ENCODE data around the gene VASP. TPM values are rescaled to one million over a fixed set of nuclear protein-coding genes. Genes with fewer than 3 reads are reported as not detected.

Gene VASP
- total RNA-seq, 1 experiment from 2014 or later, result 152 TPM

- no peak overlapping the region for H3K9ac ChIP-seq (ENCODE audit: low read length)
- peaks cover 29 to 42% of the 10 kb centered on the region in 2 experiments; a peak in 3 of 4 replicates for H3K4me1 ChIP-seq (ENCODE audit: control insufficient read depth in 1 of 2, insufficient read depth in 2 of 2, low read length in 2 of 2)
- ATAC-seq (no peak), DNase-seq (ENCODE audit: low read depth, low spot score) (no peak)
- no peak overlapping the region for H3K4me2 ChIP-seq (ENCODE audit: low read length)
- intact Hi-C loops (cut with micrococcal nuclease), result no loop called here
- no peaks in the 10 kb centered on the region for H3K9me3 ChIP-seq (ENCODE audit: control insufficient read depth in 1 of 2, insufficient read depth in 1 of 2, low read depth in 1 of 2, low read length in 2 of 2)
- no peaks in the 10 kb centered on the region for H3K27me3 ChIP-seq (ENCODE audit: insufficient read depth, low read length)
- H2AFZ ChIP-seq (ENCODE audit: low read depth, low read length, poor library complexity, severe bottlenecking), result no peak overlapping the region
- H4K20me1 ChIP-seq (ENCODE audit: insufficient read depth), result no peaks in the 10 kb centered on the region
- H3K4me3 ChIP-seq (replicated peaks in 1 of 2; ENCODE audit: low read depth in 1 of 2, low read length in 2 of 2), result no peak overlapping the region
- POLR2A ChIA-PET, result no interaction called here
- no peaks in the 10 kb centered on the region for H3K36me3 ChIP-seq (ENCODE audit: control insufficient read depth in 1 of 2, insufficient read depth in 2 of 2, low read length in 2 of 2)
- TF ChIP-seq SP1 (IDR thresholded peaks at IDR 0.05; ENCODE audit: low read depth), result no peak
- no peak for TF ChIP-seq FOSL1 (IDR thresholded peaks at IDR 0.05; ENCODE audit: low read depth)
- no peak for TF ChIP-seq CEBPB (IDR thresholded peaks at IDR 0.05; ENCODE audit: low read depth)
- no peak for TF ChIP-seq YY1 (IDR thresholded peaks at IDR 0.05; ENCODE audit: extremely low read depth, insufficient replicate concordance, low read depth, low read length)
- TF ChIP-seq ELF1 (IDR thresholded peaks at IDR 0.05; ENCODE audit: borderline replicate concordance, low read depth), result no peak
- no peak for TF ChIP-seq ZNF274 (IDR thresholded peaks at IDR 0.05; ENCODE audit: low read depth, low read length)
- TF ChIP-seq SRF (IDR thresholded peaks at IDR 0.05; ENCODE audit: low read depth), result no peak
- TF ChIP-seq EZH2 (IDR thresholded peaks at IDR 0.05), result no peak
- no peak for TF ChIP-seq RAD21 (IDR thresholded peaks at IDR 0.05; ENCODE audit: low read depth)
- TF ChIP-seq CBX3 (IDR thresholded peaks at IDR 0.05; ENCODE audit: low read depth), result no peak
- no peak for TF ChIP-seq CTCF (IDR thresholded peaks at IDR 0.05 in 2 of 3, conservative IDR thresholded peaks at IDR 0.05 in 1 of 3; ENCODE audit: borderline replicate concordance in 1 of 3, insufficient read depth in 1 of 3, low read depth in 2 of 3, low read length in 2 of 3)
- TF ChIP-seq, protein P1, sequence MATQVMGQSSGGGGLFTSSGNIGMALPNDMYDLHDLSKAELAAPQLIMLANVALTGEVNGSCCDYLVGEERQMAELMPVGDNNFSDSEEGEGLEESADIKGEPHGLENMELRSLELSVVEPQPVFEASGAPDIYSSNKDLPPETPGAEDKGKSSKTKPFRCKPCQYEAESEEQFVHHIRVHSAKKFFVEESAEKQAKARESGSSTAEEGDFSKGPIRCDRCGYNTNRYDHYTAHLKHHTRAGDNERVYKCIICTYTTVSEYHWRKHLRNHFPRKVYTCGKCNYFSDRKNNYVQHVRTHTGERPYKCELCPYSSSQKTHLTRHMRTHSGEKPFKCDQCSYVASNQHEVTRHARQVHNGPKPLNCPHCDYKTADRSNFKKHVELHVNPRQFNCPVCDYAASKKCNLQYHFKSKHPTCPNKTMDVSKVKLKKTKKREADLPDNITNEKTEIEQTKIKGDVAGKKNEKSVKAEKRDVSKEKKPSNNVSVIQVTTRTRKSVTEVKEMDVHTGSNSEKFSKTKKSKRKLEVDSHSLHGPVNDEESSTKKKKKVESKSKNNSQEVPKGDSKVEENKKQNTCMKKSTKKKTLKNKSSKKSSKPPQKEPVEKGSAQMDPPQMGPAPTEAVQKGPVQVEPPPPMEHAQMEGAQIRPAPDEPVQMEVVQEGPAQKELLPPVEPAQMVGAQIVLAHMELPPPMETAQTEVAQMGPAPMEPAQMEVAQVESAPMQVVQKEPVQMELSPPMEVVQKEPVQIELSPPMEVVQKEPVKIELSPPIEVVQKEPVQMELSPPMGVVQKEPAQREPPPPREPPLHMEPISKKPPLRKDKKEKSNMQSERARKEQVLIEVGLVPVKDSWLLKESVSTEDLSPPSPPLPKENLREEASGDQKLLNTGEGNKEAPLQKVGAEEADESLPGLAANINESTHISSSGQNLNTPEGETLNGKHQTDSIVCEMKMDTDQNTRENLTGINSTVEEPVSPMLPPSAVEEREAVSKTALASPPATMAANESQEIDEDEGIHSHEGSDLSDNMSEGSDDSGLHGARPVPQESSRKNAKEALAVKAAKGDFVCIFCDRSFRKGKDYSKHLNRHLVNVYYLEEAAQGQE (IDR thresholded peaks at IDR 0.05; ENCODE audit: low read depth), result no peak
- BruUV-seq (replicated peaks), result no TSS peak
- peaks cover 2% of the 10 kb centered on the region; the same call in 1 of the 2 replicates for H3K79me2 ChIP-seq (ENCODE audit: insufficient read depth, low read length)
- RAD21 ChIA-PET (ENCODE audit: low non-redundant PET in 1 of 2, low total read pairs in 2 of 2, uncharacterized antibody in 2 of 2, unreplicated experiment in 2 of 2), result no interaction called here
- H3K27ac ChIP-seq (ENCODE audit: low read depth, low read length), result no peak overlapping the region
- H3K9me2 ChIP-seq (ENCODE audit: insufficient read depth), result no peaks in the 10 kb centered on the region
- CTCF ChIA-PET, result no interaction called here
Measured at GRCh38 chr19:45502111-45502510, 5.2 kb upstream of the VASP start.
